Bronchial epithelial cell (primary cell): ENCODE data around the gene EMILIN2. TPM values are rescaled to one million over a fixed set of nuclear protein-coding genes. Genes with fewer than 3 reads are reported as not detected.

ENCODE experiments used
- DNase-seq: peaks from one replicate; pipeline ENCODE4 v3.0.0-alpha.2; 2010; ENCODE audit warnings: low read depth
- FAIRE-seq: peaks from 2 replicates; lab custom pipeline; 2011; peaks lifted over from hg19 to GRCh38; lab: Jason Lieb, UNC
- H3K27me3 ChIP-seq: 2 replicates; pipeline ENCODE4 v1.5.1; 2011; ENCODE audit warnings: low read length; ENCODE audit not compliant: control insufficient read depth, insufficient read depth
- H3K36me3 ChIP-seq: 2 replicates; pipeline ENCODE4 v1.5.1; 2011; ENCODE audit warnings: low read length; ENCODE audit not compliant: control insufficient read depth, insufficient read depth
- H3K4me3 ChIP-seq: 2 replicates; pipeline ENCODE4 v1.5.1; 2011; ENCODE audit warnings: mild to moderate bottlenecking, low read depth, low read length, control low read depth
- total RNA-seq: library from RNA; depleted of rRNA; stranded (reverse); fragments of >200 nt; gene quantifications from 2 replicates; pipeline ENCODE4 v1.2.1, GENCODE V29; 2014
- TF ChIP-seq, protein P1 (sequence below): IDR thresholded peaks from 2 replicates; pipeline ENCODE4 v1.5.1; 2011; ENCODE audit warnings: mild to moderate bottlenecking, moderate library complexity, low read length, control low read depth, inconsistent platforms; ENCODE audit not compliant: insufficient read depth, severe bottlenecking

EMILIN2 gene
- total RNA-seq, 1 donor from 2014 or later = 1.3 TPM

DNA sequence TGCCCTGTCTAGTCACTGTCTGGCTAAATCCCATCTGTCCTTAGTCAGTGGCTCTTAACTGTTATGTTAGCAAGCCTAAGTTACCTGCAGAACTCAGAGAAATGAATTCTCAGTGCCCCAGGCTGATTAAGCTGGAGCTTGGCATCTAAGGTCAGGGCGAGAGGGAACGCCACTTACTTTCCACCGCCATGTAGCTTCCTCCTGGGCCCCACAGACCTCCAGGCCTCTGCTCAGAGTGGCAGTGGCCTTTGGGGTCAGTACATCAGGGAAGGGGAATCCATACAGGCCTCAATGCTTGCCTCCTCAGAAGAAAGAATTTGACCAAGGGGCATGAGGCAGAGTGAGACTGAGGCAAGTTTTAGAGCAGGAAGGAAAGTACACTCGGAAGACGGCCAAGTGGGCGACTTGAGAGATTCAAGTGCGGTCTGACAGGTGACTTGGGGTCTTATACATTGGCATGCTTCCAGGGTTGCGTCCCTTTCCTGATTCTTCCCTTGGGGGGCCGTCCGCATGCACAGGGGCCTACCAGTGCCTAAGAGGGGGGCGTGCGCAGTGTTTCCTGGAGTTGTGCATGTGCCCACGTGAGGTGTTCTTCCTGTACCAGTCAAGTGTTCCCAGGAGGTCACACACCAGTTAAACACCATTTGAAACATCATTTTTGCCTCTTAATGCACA is 64.1 kb downstream of the EMILIN2 start:
- TF ChIP-seq, protein P1, sequence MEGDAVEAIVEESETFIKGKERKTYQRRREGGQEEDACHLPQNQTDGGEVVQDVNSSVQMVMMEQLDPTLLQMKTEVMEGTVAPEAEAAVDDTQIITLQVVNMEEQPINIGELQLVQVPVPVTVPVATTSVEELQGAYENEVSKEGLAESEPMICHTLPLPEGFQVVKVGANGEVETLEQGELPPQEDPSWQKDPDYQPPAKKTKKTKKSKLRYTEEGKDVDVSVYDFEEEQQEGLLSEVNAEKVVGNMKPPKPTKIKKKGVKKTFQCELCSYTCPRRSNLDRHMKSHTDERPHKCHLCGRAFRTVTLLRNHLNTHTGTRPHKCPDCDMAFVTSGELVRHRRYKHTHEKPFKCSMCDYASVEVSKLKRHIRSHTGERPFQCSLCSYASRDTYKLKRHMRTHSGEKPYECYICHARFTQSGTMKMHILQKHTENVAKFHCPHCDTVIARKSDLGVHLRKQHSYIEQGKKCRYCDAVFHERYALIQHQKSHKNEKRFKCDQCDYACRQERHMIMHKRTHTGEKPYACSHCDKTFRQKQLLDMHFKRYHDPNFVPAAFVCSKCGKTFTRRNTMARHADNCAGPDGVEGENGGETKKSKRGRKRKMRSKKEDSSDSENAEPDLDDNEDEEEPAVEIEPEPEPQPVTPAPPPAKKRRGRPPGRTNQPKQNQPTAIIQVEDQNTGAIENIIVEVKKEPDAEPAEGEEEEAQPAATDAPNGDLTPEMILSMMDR = no peak
- Histone ChIP-seq H3K4me3 (no peak overlapping the region), H3K36me3 (no peaks in the 10 kb centered on the region), H3K27me3 (peaks cover 10% of the 10 kb centered on the region)
- FAIRE-seq (no peak), DNase-seq (no peak)

DNA sequence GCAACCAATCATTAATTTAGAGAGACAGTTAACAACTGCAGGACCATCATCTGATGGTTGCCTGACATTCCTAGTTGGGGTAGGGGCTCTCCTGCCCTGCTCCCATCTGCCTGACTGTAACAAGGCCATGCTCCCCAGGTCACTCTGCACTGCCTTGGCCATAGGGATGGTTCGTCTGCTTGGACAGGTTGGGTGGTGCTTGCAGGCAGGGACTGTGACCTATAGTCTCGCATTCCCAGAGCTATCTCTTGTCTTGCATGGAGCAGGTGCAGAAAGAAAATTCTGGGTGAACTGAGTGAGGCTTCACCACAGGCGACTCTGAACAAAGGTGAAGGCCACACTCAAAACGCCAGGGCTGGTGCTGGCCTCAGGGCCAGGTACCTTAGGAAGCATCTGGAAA is 64.7 kb downstream of the EMILIN2 start:
- H3K27me3 ChIP-seq = peaks cover 3% of the 10 kb centered on the region
- DNase-seq = no peak
- H3K4me3 ChIP-seq = no peak overlapping the region
- no peak for FAIRE-seq
- TF ChIP-seq, protein P1 = no peak
- no peaks in the 10 kb centered on the region for H3K36me3 ChIP-seq

DNA sequence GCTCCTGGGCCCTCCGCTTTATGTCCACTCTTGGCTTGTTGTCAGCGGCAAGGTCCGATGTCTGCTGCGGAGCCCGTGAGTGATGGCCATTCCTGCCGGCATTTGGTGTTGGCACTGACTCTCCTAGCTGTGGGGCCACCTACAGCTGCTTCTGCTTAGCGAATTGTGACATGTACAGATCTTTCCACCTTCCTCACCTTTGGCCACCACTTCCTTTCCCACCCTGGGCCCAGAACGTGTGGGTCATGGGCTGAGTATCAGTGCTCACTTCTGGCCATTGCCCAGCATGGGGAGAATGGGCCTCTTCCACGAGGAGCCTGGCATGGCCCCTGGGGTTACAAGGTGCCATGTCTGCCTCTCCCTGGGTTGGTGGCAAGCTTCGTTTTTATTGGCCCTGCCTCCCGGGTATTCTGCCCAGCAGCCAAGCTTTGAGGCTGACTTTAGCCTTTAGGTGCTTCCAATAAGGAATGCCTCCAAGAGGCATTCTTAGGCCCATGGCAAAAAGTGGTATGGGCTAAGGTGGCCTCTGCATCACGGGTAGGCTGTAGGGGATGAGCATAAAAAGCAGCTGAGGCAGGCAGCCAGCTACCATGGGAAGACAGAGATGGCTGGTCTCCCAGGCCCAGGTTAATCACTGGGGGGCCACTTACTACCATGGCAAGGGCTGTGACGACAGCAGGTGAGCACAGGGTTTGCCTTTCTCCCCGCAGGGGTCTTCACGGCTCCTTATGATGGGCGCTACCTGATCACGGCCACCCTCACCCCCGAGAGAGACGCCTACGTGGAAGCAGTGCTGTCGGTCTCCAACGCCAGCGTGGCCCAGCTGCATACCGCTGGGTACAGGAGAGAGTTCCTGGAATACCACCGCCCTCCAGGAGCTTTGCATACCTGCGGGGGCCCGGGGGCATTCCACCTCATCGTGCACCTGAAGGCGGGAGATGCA is 65.8 kb downstream of the EMILIN2 start:
- H3K27me3 ChIP-seq = no peaks in the 10 kb centered on the region
- H3K36me3 ChIP-seq = no peaks in the 10 kb centered on the region
- H3K4me3 ChIP-seq = no peak overlapping the region
- DNase-seq (no peak), FAIRE-seq (no peak)
- TF ChIP-seq, protein P1 = no peak

DNA sequence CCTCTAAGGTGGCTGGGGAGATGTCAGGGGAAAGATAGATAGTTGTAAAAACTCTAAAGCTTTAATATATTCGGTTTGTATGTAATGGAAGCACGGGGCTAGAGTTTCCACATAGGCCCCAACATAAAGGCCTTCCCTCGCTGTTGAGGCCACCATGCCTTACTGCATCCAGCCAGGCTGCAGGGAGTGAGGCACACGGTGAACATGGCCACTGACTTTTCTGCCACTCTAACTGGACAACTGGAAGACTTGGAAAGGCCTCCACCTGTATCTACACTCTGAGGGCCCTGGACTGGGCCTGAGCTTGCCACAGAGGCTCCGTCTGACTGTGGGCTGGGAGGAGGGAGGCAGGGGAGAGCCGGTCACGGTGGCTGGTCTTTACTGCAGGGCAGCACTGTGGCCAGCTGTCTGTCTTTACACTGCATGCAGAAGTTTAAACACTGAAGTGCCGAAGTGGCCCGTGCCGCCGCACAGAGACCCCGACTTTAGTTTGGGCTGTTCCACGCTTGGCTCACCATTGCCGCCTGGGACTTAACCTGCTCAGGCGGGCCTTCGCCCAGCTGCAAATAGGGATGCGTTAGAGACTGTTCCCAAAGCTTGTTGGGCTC is 66.7 kb downstream of the EMILIN2 start:
- TF ChIP-seq, protein P1 = no peak
- Histone ChIP-seq H3K4me3 (no peak overlapping the region), H3K27me3 (no peaks in the 10 kb centered on the region), H3K36me3 (no peaks in the 10 kb centered on the region)
- FAIRE-seq (no peak), DNase-seq (no peak)

DNA sequence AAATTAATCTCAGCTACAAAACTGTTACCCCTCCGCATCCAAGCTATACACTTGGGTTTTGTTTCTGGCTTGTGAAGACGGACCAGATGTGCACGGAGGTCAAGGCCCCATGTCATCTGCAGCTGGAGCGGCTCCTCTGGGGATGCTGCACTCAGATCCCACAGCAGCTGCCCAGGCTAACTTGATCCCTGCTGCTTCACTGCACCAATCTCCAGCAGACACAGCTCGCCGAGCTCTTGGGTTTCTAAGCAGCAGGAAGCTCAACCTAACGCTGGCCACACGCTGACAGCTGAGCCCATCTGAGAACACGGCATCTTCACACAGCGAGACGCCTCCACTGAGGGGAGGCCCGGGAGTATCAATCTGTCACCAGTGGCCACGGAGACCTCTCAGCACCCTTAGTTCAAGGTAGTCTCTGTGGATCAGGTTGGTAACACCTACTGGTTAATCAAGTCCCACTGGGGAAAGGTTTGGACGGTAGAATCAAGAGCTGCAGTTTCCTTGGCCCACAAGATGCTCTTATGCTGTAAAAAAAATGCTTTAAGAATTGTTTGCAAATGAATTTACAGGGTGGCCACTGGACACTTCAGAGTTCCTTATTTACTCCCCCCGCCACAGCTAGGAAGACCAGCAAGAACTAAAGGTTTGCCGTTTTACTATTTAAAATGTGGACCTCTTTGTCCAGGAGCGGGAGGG is 67.5 kb downstream of the EMILIN2 start:
- Histone ChIP-seq H3K4me3 (no peak overlapping the region), H3K36me3 (no peaks in the 10 kb centered on the region), H3K27me3 (no peaks in the 10 kb centered on the region)
- FAIRE-seq (no peak), DNase-seq (no peak)
- TF ChIP-seq, protein P1 = no peak
